SK-N-SH (cell line): ENCODE results near the gene ABHD1.

Experiments
- EP300 ChIP-seq, 2 experiments: IDR thresholded peaks; 2 replicates each; pipeline versions ENCODE4 v1.4.0 to v1.6.1; 2012; ENCODE audit warnings: borderline replicate concordance in 1 of 2, low read depth in 1 of 2, low read length in 1 of 2
- GABPA ChIP-seq: IDR thresholded peaks from 2 replicates; pipeline ENCODE4 v1.4.0; 2012; ENCODE audit warnings: low read depth, mild to moderate bottlenecking
- NFIC ChIP-seq: IDR thresholded peaks from 2 replicates; pipeline ENCODE4 v1.4.0; 2012; ENCODE audit warnings: borderline replicate concordance
- POLR2AphosphoS5 ChIP-seq: IDR thresholded peaks from 2 replicates; pipeline ENCODE4 v1.6.1; 2012; ENCODE audit warnings: low read depth, low read length
- RAD21 ChIP-seq: IDR thresholded peaks from 2 replicates; pipeline ENCODE4 v1.6.1; 2012; ENCODE audit warnings: mild to moderate bottlenecking, low read length
- RCOR1 ChIP-seq: fragments of 150-350 bp; IDR thresholded peaks from 2 replicates; pipeline ENCODE4 v1.6.1; 2017; ENCODE audit warnings: antibody characterized with exemption, low read length
- TAF1 ChIP-seq: IDR thresholded peaks from 2 replicates; pipeline ENCODE4 v1.6.1; 2012; ENCODE audit warnings: low read depth, mild to moderate bottlenecking, low read length, moderate library complexity, borderline replicate concordance
- TCF12 ChIP-seq: IDR thresholded peaks from 2 replicates; pipeline ENCODE4 v1.4.0; 2012
- TEAD4 ChIP-seq: IDR thresholded peaks from 2 replicates; pipeline ENCODE4 v1.4.0; 2012; ENCODE audit warnings: mild to moderate bottlenecking, borderline replicate concordance; ENCODE audit not compliant: insufficient read depth
- USF1 ChIP-seq: IDR thresholded peaks from 2 replicates; pipeline ENCODE4 v1.4.0; 2012; ENCODE audit warnings: low read depth, borderline replicate concordance
- YY1 ChIP-seq: IDR thresholded peaks from 2 replicates; pipeline ENCODE4 v1.4.0; 2012; ENCODE audit warnings: low read depth, mild to moderate bottlenecking
- TF ChIP-seq, protein P1 (sequence below): fragments of 200-600 bp; sonication (generic); IDR thresholded peaks from 2 replicates; pipeline ENCODE4 v1.6.1; 2017; ENCODE audit warnings: antibody characterized with exemption, mild to moderate bottlenecking, moderate library complexity
- TF ChIP-seq, protein P2 (sequence below): IDR thresholded peaks from 2 replicates; pipeline ENCODE4 v1.6.1; 2012; ENCODE audit warnings: mild to moderate bottlenecking, low read depth, low read length, moderate library complexity

DNA sequence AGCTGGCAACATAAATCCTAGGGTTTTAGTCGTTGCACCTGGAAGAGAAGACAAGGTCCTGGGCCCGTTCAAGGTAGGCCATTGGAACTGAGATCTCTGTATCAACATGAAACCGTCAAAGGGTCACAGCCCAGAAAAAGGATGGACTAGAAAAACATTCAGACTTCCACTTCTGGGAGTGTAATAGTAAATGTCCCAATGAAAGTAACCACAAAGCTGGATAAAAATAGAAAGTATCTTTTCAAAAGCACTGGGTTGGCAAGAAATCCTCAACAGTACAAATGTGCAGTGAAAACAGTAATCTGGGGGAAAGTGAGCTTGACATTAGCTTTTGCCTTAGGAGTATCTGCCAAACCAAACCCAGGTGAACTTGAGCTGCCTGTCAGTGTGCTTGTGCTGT lies 17.6 kb upstream of the ABHD1 start:
- TF ChIP-seq POLR2AphosphoS5: no peak
- no peak for TF ChIP-seq TAF1
- TF ChIP-seq TEAD4: no peak
- no peak for TF ChIP-seq USF1
- TF ChIP-seq, protein P1, sequence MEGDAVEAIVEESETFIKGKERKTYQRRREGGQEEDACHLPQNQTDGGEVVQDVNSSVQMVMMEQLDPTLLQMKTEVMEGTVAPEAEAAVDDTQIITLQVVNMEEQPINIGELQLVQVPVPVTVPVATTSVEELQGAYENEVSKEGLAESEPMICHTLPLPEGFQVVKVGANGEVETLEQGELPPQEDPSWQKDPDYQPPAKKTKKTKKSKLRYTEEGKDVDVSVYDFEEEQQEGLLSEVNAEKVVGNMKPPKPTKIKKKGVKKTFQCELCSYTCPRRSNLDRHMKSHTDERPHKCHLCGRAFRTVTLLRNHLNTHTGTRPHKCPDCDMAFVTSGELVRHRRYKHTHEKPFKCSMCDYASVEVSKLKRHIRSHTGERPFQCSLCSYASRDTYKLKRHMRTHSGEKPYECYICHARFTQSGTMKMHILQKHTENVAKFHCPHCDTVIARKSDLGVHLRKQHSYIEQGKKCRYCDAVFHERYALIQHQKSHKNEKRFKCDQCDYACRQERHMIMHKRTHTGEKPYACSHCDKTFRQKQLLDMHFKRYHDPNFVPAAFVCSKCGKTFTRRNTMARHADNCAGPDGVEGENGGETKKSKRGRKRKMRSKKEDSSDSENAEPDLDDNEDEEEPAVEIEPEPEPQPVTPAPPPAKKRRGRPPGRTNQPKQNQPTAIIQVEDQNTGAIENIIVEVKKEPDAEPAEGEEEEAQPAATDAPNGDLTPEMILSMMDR: no peak
- TF ChIP-seq TCF12: no peak
- TF ChIP-seq YY1: no peak
- TF ChIP-seq NFIC: no peak
- TF ChIP-seq, protein P2, sequence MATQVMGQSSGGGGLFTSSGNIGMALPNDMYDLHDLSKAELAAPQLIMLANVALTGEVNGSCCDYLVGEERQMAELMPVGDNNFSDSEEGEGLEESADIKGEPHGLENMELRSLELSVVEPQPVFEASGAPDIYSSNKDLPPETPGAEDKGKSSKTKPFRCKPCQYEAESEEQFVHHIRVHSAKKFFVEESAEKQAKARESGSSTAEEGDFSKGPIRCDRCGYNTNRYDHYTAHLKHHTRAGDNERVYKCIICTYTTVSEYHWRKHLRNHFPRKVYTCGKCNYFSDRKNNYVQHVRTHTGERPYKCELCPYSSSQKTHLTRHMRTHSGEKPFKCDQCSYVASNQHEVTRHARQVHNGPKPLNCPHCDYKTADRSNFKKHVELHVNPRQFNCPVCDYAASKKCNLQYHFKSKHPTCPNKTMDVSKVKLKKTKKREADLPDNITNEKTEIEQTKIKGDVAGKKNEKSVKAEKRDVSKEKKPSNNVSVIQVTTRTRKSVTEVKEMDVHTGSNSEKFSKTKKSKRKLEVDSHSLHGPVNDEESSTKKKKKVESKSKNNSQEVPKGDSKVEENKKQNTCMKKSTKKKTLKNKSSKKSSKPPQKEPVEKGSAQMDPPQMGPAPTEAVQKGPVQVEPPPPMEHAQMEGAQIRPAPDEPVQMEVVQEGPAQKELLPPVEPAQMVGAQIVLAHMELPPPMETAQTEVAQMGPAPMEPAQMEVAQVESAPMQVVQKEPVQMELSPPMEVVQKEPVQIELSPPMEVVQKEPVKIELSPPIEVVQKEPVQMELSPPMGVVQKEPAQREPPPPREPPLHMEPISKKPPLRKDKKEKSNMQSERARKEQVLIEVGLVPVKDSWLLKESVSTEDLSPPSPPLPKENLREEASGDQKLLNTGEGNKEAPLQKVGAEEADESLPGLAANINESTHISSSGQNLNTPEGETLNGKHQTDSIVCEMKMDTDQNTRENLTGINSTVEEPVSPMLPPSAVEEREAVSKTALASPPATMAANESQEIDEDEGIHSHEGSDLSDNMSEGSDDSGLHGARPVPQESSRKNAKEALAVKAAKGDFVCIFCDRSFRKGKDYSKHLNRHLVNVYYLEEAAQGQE: no peak
- no peak for TF ChIP-seq EP300 (IDR thresholded peaks at IDR 0.05; ENCODE audit: borderline replicate concordance in 1 of 2, low read depth in 1 of 2, low read length in 1 of 2)
- TF ChIP-seq RCOR1: no peak
- no peak for TF ChIP-seq RAD21
- no peak for TF ChIP-seq GABPA
